ENCODE measurements around the gene CEACAM19. TPM values are rescaled to one million over a fixed set of nuclear protein-coding genes. Genes with fewer than 3 reads are reported as not detected.
"Not testable (repeated sequence)": the region's sequence is repeated elsewhere in the genome, so short reads cannot be mapped to it uniquely, and the experiment has no call there.

CEACAM19 gene
- total RNA-seq, 1 donor from 2014 or later: 25.8 TPM

DNA sequence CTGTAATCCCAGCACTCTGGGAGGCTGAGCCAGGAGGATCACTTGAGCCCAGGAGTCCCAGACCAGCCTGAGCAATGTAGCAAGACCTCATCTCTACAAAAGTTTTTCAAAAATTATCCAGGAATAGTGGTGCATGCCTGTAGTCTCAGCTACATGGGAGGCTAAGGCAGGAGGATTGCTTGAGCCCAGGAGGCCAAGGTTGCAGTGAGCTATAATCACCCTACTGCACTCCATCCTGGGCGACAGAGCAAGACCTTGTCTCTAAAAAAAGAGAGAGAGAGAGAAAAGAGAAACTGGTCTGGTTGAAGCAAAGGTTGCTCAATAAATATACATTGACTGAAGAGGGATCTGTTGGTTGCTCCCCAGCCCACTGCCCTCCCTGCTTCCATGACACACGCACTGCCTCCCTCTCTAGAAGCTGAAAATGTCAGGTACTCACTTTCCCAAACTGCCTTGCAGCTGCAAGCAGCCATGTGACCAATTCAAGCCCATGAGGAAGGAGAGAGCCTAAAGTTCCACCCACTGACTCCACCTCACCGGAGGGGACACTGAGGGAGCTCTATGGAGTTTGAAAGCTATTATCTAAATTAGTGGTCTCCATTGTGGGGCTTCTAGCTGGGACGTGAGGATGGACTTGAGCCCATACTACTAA, 41.7 kb downstream of the CEACAM19 start:
- Mint-ChIP-seq H3K4me1 (ENCODE audit: low read depth) (peaks cover under 1% of the 10 kb centered on the region), H3K9me3 (ENCODE audit: low read depth) (no peaks in the 10 kb centered on the region), H3K36me3 (ENCODE audit: insufficient read depth) (no peaks in the 10 kb centered on the region), H3K4me3 (ENCODE audit: low read depth) (no peak overlapping the region), H3K27me3 (no peaks in the 10 kb centered on the region), H3K27ac (no peak overlapping the region)
- TF ChIP-seq, protein P1, sequence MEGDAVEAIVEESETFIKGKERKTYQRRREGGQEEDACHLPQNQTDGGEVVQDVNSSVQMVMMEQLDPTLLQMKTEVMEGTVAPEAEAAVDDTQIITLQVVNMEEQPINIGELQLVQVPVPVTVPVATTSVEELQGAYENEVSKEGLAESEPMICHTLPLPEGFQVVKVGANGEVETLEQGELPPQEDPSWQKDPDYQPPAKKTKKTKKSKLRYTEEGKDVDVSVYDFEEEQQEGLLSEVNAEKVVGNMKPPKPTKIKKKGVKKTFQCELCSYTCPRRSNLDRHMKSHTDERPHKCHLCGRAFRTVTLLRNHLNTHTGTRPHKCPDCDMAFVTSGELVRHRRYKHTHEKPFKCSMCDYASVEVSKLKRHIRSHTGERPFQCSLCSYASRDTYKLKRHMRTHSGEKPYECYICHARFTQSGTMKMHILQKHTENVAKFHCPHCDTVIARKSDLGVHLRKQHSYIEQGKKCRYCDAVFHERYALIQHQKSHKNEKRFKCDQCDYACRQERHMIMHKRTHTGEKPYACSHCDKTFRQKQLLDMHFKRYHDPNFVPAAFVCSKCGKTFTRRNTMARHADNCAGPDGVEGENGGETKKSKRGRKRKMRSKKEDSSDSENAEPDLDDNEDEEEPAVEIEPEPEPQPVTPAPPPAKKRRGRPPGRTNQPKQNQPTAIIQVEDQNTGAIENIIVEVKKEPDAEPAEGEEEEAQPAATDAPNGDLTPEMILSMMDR (IDR thresholded peaks at IDR 0.05; ENCODE audit: unreplicated experiment): no peak
- no peak for DNase-seq (ENCODE audit: low spot score, unreplicated experiment)

DNA sequence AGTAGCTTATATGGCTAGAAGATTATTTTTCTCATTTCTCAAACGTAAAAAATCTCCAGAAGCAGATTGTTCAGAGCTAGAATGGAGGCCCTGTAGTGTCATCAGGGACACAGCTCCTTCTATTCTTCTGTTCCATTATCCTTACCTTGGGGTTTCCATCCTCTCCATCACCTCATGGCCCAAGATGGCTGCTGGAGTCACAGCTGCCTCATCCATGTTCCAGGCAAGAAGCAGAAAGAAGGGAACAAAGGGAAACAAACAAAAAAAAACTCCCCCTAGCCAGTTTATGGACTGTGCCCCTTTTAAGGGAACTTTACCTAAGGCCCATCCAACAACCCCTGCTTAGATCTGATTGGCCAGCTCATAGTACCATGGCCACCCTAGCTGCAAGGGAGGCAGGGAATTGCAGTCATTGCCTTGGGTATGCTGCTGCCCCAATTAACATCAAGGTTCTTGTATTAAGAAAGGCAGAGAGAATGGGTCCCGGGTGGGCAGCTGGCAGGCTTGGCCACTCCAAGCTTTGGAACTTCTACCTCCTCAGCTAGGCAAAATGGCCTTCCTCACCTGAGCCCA, 43.4 kb downstream of the CEACAM19 start:
- H3K4me3 Mint-ChIP-seq (ENCODE audit: low read depth): no peak overlapping the region
- H3K27me3 Mint-ChIP-seq: no peaks in the 10 kb centered on the region
- H3K27ac Mint-ChIP-seq: no peak overlapping the region
- H3K9me3 Mint-ChIP-seq (ENCODE audit: low read depth): no peaks in the 10 kb centered on the region
- DNase-seq (ENCODE audit: low spot score, unreplicated experiment): no peak
- H3K4me1 Mint-ChIP-seq (ENCODE audit: low read depth): peaks cover 5% of the 10 kb centered on the region
- H3K36me3 Mint-ChIP-seq (ENCODE audit: insufficient read depth): no peaks in the 10 kb centered on the region
- TF ChIP-seq, protein P1 (IDR thresholded peaks at IDR 0.05; ENCODE audit: unreplicated experiment): no peak

DNA sequence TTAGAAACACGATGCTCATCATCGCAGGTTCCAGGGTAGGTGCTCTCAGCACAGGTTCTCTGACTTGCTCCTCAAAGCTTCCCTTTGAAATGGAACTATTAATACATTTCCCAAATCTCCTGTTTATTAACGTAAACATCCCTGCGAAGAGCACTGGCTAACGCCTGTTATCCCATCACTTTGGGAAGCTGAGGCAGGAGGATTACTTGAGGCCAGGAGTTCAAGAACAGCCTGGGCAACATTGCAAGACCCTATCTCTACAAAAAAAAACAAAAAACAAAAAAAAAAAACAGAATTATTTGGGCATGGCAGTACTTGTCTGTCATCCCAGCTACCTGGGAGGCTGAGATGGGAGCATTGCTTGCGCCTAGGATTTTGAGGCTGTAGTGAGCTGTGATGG, 46.3 kb downstream of the CEACAM19 start:
- Mint-ChIP-seq H3K4me3 (ENCODE audit: low read depth) (no peak overlapping the region), H3K27ac (no peak overlapping the region), H3K36me3 (ENCODE audit: insufficient read depth) (no peaks in the 10 kb centered on the region), H3K9me3 (ENCODE audit: low read depth) (no peaks in the 10 kb centered on the region), H3K27me3 (no peaks in the 10 kb centered on the region), H3K4me1 (ENCODE audit: low read depth) (peaks cover 5% of the 10 kb centered on the region)
- TF ChIP-seq, protein P1 (IDR thresholded peaks at IDR 0.05; ENCODE audit: unreplicated experiment): no peak
- DNase-seq (ENCODE audit: low spot score, unreplicated experiment): no peak

DNA sequence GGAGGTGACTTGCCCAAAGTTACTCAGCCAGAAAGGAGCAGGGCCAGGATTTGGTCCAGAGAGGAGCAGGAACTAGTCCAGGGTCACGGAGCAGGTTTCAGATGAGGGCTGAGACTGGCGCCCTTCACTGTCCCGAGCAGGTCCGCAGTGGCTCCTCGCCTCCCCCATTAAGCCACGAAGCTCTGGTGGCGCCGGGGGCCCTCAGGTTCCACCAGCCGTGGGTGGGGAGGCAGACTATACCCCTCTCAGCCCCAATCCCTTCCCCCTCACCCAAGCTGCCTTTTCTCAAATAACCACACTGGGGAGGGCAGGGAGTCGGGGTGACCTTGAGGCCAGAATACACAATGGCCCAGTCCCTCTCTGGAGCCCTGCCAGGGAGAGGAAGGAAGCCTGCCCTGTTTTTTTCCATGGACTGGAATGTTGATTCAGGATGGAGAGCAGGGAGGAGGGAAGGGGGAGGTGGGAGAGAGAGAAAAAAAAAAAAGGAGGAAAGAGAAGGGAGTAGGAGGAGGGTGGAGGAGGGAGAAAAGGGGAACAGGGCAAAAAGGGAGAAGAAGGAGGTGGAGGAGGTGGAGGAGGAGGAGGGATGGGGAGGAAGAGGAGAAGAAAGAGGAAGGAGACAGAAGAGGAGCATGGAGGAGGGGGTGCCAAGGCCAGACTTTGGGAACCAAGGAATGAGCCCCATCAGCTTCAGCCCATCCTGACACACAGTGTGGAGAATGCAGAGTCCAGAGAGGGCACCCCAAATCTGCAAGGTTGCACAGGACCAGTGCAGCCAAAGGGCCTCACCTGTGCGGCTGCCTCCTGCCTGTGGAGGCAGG, 47.4 kb downstream of the CEACAM19 start:
- H3K4me3 Mint-ChIP-seq (ENCODE audit: low read depth): peak overlapping the region; percentile 40
- H3K4me1 Mint-ChIP-seq (ENCODE audit: low read depth): peaks cover 5% of the 10 kb centered on the region
- TF ChIP-seq, protein P1 (IDR thresholded peaks at IDR 0.05; ENCODE audit: unreplicated experiment): no peak
- DNase-seq (ENCODE audit: low spot score, unreplicated experiment): no peak
- no peaks in the 10 kb centered on the region for H3K36me3 Mint-ChIP-seq (ENCODE audit: insufficient read depth)
- peak overlapping the region; percentile 96 for H3K27ac Mint-ChIP-seq
- no peaks in the 10 kb centered on the region for H3K27me3 Mint-ChIP-seq
- H3K9me3 Mint-ChIP-seq (ENCODE audit: low read depth): no peaks in the 10 kb centered on the region

DNA sequence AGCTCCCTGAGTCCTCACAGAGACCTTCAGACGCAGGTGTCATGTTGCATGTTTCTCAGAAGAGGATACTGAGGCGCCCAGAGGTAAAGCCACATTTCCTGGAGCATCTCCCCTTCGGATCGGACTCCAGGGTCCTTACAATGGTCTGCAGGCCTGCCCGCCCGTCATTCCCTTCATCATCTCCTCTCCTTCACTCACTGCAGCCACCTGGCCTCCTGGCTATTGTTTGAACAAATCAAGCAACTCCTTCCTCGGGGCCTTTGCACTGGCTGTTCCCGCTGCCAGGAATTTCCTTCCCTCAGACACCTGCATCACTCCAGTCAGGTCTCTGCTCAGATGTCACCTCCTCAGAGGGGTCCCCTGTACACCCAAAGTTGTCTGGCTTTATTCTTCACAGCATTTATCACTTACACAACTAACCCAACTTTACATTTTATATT, 48.0 kb downstream of the CEACAM19 start:
- Mint-ChIP-seq H3K4me1 (ENCODE audit: low read depth) (peaks cover 8% of the 10 kb centered on the region), H3K36me3 (ENCODE audit: insufficient read depth) (no peaks in the 10 kb centered on the region), H3K9me3 (ENCODE audit: low read depth) (no peaks in the 10 kb centered on the region), H3K27me3 (no peaks in the 10 kb centered on the region), H3K27ac (no peak overlapping the region), H3K4me3 (ENCODE audit: low read depth) (no peak overlapping the region)
- TF ChIP-seq, protein P1 (IDR thresholded peaks at IDR 0.05; ENCODE audit: unreplicated experiment): no peak
- DNase-seq (ENCODE audit: low spot score, unreplicated experiment): no peak

DNA sequence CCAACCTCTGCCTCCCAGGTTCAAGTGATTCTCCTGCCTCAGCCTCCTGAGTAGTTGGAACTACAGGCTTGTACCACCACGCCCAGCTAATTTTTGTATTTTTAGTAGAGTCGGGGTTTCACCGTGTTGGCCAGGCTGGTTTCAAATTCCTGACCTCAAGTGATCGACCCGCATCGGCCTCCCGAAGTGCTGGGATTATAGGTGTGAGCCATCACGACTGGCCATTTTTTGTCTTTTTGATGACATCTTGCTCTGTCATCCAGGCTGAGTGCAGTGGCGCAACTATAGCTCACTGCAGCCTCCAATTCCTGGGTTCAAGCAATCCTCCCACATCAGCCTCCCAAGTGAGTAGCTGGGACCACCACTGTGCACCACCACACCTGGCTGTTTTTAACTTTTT, 49.1 kb downstream of the CEACAM19 start:
- not testable (repeated sequence) for H3K27me3 Mint-ChIP-seq; H3K9me3 Mint-ChIP-seq (ENCODE audit: low read depth); H3K27ac Mint-ChIP-seq; H3K36me3 Mint-ChIP-seq (ENCODE audit: insufficient read depth); H3K4me3 Mint-ChIP-seq (ENCODE audit: low read depth); H3K4me1 Mint-ChIP-seq (ENCODE audit: low read depth); DNase-seq (ENCODE audit: low spot score, unreplicated experiment)

All from progenitor cell of endocrine pancreas (in vitro differentiated cells).